Activated CD8-positive, alpha-beta T cell treated with anti-CD3 and anti-CD28 coated beads, Interleukin-2, amount 10 ng/mL, durations not matched to agents 7 days and 5 days (primary cell): ENCODE results near the gene DHFR2. TPM values are rescaled to one million over a fixed set of nuclear protein-coding genes. Genes with fewer than 3 reads are reported as not detected.
"Not testable (repeated sequence)": the region's sequence is repeated elsewhere in the genome, so short reads cannot be mapped to it uniquely, and the experiment has no call there.

Experiments
- ATAC-seq: fragments of 150-1000 bp; cut with Tn5 transposase; one replicate; pipeline ENCODE4 v1.10.0; 2021; ENCODE audit warnings: moderate library complexity
- CTCF ChIA-PET: fragments of 350-600 bp; sonication (Branson Sonifier 250); formaldehyde crosslinking; loops from one replicate; lab custom pipeline; 2021; ENCODE audit warnings: antibody characterized with exemption; lab: Charles Lee
- POLR2A ChIA-PET: fragments of 350-600 bp; sonication (Branson Sonifier 250); formaldehyde crosslinking; loops from one replicate; lab custom pipeline; 2021; ENCODE audit warnings: antibody characterized with exemption; lab: Charles Lee
- DNase-seq: peaks from one replicate; pipeline ENCODE4 v3.0.0-alpha.2; 2020
- H3K27ac Mint-ChIP-seq: one replicate; pipeline ENCODE4 v1.8.0; 2021; ENCODE audit warnings: mild to moderate bottlenecking, mixed read lengths
- H3K27me3 Mint-ChIP-seq: one replicate; pipeline ENCODE4 v1.8.0; 2021; ENCODE audit warnings: low read depth, mixed read lengths
- H3K36me3 Mint-ChIP-seq: one replicate; pipeline ENCODE4 v1.8.0; 2021; ENCODE audit warnings: low read depth, mixed read lengths
- H3K4me1 Mint-ChIP-seq: one replicate; pipeline ENCODE4 v1.8.0; 2021; ENCODE audit warnings: low read depth, mixed read lengths
- H3K4me3 Mint-ChIP-seq: one replicate; pipeline ENCODE4 v1.8.0; 2021; ENCODE audit warnings: mild to moderate bottlenecking, mixed read lengths
- H3K9me3 Mint-ChIP-seq: one replicate; pipeline ENCODE4 v1.8.0; 2022; ENCODE audit warnings: mixed read lengths; ENCODE audit not compliant: insufficient read depth
- total RNA-seq, 2 experiments: library from RNA; stranded (reverse); gene quantifications; one replicate each; pipeline ENCODE4 v1.2.3, GENCODE V29; 2021

Gene DHFR2
- total RNA-seq, result 1 to 10 TPM; 6.4 to 8.1 TPM

GRCh38 chr3:94062513-94063404 lies at the start of gene DHFR2, which contains the start of gene NSUN3:
DHFR2 (minus strand) TSS chr3:94062916; CDS start chr3:94061511, 1,405 bp downstream.
NSUN3 (plus strand) TSS chr3:94063061; CDS start chr3:94063127, 66 bp downstream.
- peak within 1 kb of the TSS; percentile 98 for H3K27ac Mint-ChIP-seq
- H3K4me3 Mint-ChIP-seq, result peak within 1 kb of the TSS; percentile 98
- no peaks in the 10 kb centered on the region for H3K9me3 Mint-ChIP-seq
- POLR2A ChIA-PET, result interaction anchor here (0.5 to 2.4 kb wide), 19 partner anchors 9 to 89 kb away, joined by 3 to 25 read pairs (median 3); partner anchors contain the start of genes ARL13B and PROS1
- no peaks in the 10 kb centered on the region for H3K27me3 Mint-ChIP-seq
- peaks cover 50% of the 10 kb centered on the region for H3K36me3 Mint-ChIP-seq
- CTCF ChIA-PET, result interaction anchor here (1.0 to 3.1 kb wide), 9 partner anchors 9 to 62 kb away, joined by 3 to 31 read pairs (median 6); no protein-coding TSS in a partner anchor
- ATAC-seq (peak; percentile 92), DNase-seq (peak; percentile 91)
- peaks cover 31% of the 10 kb centered on the region for H3K4me1 Mint-ChIP-seq

GRCh38 chr3:94110854-94111253 lies 48.1 kb upstream of the DHFR2 start:
- ATAC-seq (no peak), DNase-seq (no peak)
- Mint-ChIP-seq H3K4me3 (no peak overlapping the region), H3K9me3 (no peaks in the 10 kb centered on the region), H3K27ac (no peak overlapping the region), H3K27me3 (no peaks in the 10 kb centered on the region), H3K36me3 (peaks cover 13% of the 10 kb centered on the region), H3K4me1 (peaks cover 3% of the 10 kb centered on the region)
- POLR2A ChIA-PET, result no interaction called here
- CTCF ChIA-PET, result no interaction called here

- ATAC-seq, CTCF ChIA-PET: not testable (repeated sequence)
- peaks cover 13% of the 10 kb centered on the region for H3K36me3 Mint-ChIP-seq
These were observed 47.5 kb upstream of the DHFR2 start for GRCh38 chr3:94110232-94110631.

GRCh38 chr3:94106268-94106667 lies 43.6 kb upstream of the DHFR2 start:
- H3K4me1 Mint-ChIP-seq, result no peaks in the 10 kb centered on the region

More at GRCh38 chr3:94110232-94110631, 47.5 kb upstream of the DHFR2 start:
- DNase-seq, H3K4me1 Mint-ChIP-seq, H3K4me3 Mint-ChIP-seq, H3K9me3 Mint-ChIP-seq, POLR2A ChIA-PET, H3K27ac Mint-ChIP-seq, H3K27me3 Mint-ChIP-seq: not testable (repeated sequence)

GRCh38 chr3:94101860-94102259 lies 39.1 kb upstream of the DHFR2 start:
- ATAC-seq, result no peak

More at GRCh38 chr3:94106268-94106667, 43.6 kb upstream of the DHFR2 start:
- ATAC-seq, result no peak
- Mint-ChIP-seq H3K4me3 (no peak overlapping the region), H3K27me3 (no peaks in the 10 kb centered on the region), H3K27ac (no peak overlapping the region), H3K9me3 (no peaks in the 10 kb centered on the region), H3K36me3 (peaks cover 5% of the 10 kb centered on the region)
- CTCF ChIA-PET, result no interaction called here
- DNase-seq, result no peak
- POLR2A ChIA-PET, result no interaction called here

GRCh38 chr3:94099311-94099710 lies 36.6 kb upstream of the DHFR2 start:
- H3K9me3 Mint-ChIP-seq, result no peaks in the 10 kb centered on the region
- H3K4me1 Mint-ChIP-seq, result peaks cover 2% of the 10 kb centered on the region
- no peaks in the 10 kb centered on the region for H3K27me3 Mint-ChIP-seq
- CTCF ChIA-PET, result interaction anchor here (2.9 kb wide), 1 partner anchor 36 kb away, joined by 7 read pairs; the partner anchor contains the start of genes DHFR2 and NSUN3
- peaks cover 30% of the 10 kb centered on the region for H3K36me3 Mint-ChIP-seq
- POLR2A ChIA-PET, result no interaction called here
- ATAC-seq (no peak), DNase-seq (no peak)
- no peak overlapping the region for H3K4me3 Mint-ChIP-seq
- H3K27ac Mint-ChIP-seq, result no peak overlapping the region

More at GRCh38 chr3:94101860-94102259, 39.1 kb upstream of the DHFR2 start:
- Mint-ChIP-seq H3K27ac (no peak overlapping the region), H3K27me3 (no peaks in the 10 kb centered on the region), H3K4me1 (peaks cover 2% of the 10 kb centered on the region), H3K36me3 (peaks cover 21% of the 10 kb centered on the region), H3K9me3 (no peaks in the 10 kb centered on the region), H3K4me3 (no peak overlapping the region)
- CTCF ChIA-PET, result interaction anchor here (0.7 to 2.7 kb wide), 7 partner anchors 27 to 97 kb away, joined by 3 to 8 read pairs (median 4); partner anchors contain the start of genes DHFR2 and NSUN3
- no peak for DNase-seq
- POLR2A ChIA-PET, result interaction anchor here (1.3 kb wide), 1 partner anchor 40 kb away, joined by 4 read pairs; the partner anchor contains the start of gene DHFR2

GRCh38 chr3:94098452-94098851 lies 35.7 kb upstream of the DHFR2 start:
- ChIA-PET CTCF (interaction anchor here (2.9 kb wide), 1 partner anchor 36 kb away, joined by 7 read pairs; the partner anchor contains the start of genes DHFR2 and NSUN3), POLR2A (no interaction called here)
- no peaks in the 10 kb centered on the region for H3K9me3 Mint-ChIP-seq
- H3K4me3 Mint-ChIP-seq, result no peak overlapping the region
- DNase-seq (no peak), ATAC-seq (no peak)
- H3K36me3 Mint-ChIP-seq, result peaks cover 33% of the 10 kb centered on the region
- peaks cover 2% of the 10 kb centered on the region for H3K4me1 Mint-ChIP-seq
- no peaks in the 10 kb centered on the region for H3K27me3 Mint-ChIP-seq
- no peak overlapping the region for H3K27ac Mint-ChIP-seq

- H3K9me3 Mint-ChIP-seq, result no peaks in the 10 kb centered on the region
- POLR2A ChIA-PET, result no interaction called here
These were observed 32.4 kb upstream of the DHFR2 start for GRCh38 chr3:94095111-94095510.

GRCh38 chr3:94093151-94093550 lies 30.4 kb upstream of the DHFR2 start:
- no peak for ATAC-seq

More at GRCh38 chr3:94095111-94095510, 32.4 kb upstream of the DHFR2 start:
- H3K27me3 Mint-ChIP-seq, result no peaks in the 10 kb centered on the region
- no peak overlapping the region for H3K27ac Mint-ChIP-seq
- H3K4me3 Mint-ChIP-seq, result no peak overlapping the region
- ATAC-seq, result no peak
- no peak for DNase-seq
- peaks cover 37% of the 10 kb centered on the region for H3K36me3 Mint-ChIP-seq
- CTCF ChIA-PET, result no interaction called here
- H3K4me1 Mint-ChIP-seq, result peaks cover 2% of the 10 kb centered on the region

GRCh38 chr3:94092086-94092485 lies 29.4 kb upstream of the DHFR2 start:
- Mint-ChIP-seq H3K4me3 (no peak overlapping the region), H3K27me3 (no peaks in the 10 kb centered on the region), H3K27ac (no peak overlapping the region), H3K36me3 (peaks cover 39% of the 10 kb centered on the region), H3K9me3 (no peaks in the 10 kb centered on the region), H3K4me1 (no peaks in the 10 kb centered on the region)
- ATAC-seq, result no peak
- ChIA-PET POLR2A (interaction anchor here (0.7 to 1.2 kb wide), 2 partner anchors 16 to 30 kb away, joined by 3 read pairs; partner anchors contain the start of genes DHFR2 and NSUN3), CTCF (interaction anchor here (1.6 kb wide), 1 partner anchor 111 kb away, joined by 3 read pairs; no protein-coding TSS in a partner anchor)
- DNase-seq, result no peak

More at GRCh38 chr3:94093151-94093550, 30.4 kb upstream of the DHFR2 start:
- no peak for DNase-seq
- Mint-ChIP-seq H3K27ac (no peak overlapping the region), H3K36me3 (peaks cover 40% of the 10 kb centered on the region), H3K4me3 (no peak overlapping the region), H3K9me3 (no peaks in the 10 kb centered on the region), H3K4me1 (no peaks in the 10 kb centered on the region), H3K27me3 (no peaks in the 10 kb centered on the region)
- POLR2A ChIA-PET, result no interaction called here
- CTCF ChIA-PET, result no interaction called here

- ATAC-seq, result no peak
- ChIA-PET CTCF (interaction anchor here (0.9 kb wide), 1 partner anchor 82 kb away, joined by 3 read pairs; no protein-coding TSS in a partner anchor), POLR2A (no interaction called here)
- Mint-ChIP-seq H3K4me1 (peaks cover 2% of the 10 kb centered on the region), H3K36me3 (peaks cover 37% of the 10 kb centered on the region), H3K27me3 (no peaks in the 10 kb centered on the region), H3K27ac (no peak overlapping the region), H3K4me3 (no peak overlapping the region), H3K9me3 (no peaks in the 10 kb centered on the region)
- DNase-seq, result no peak
These were observed 26.4 kb upstream of the DHFR2 start for GRCh38 chr3:94089126-94089525.
